Urinary bladder (tissue), 4 donors: ENCODE results near the gene DOHH. TPM values are rescaled to one million over a fixed set of nuclear protein-coding genes. Genes with fewer than 3 reads are reported as not detected.

Source experiments
- DNase-seq: peaks from one replicate; pipeline ENCODE4 v3.0.0-alpha.2; 2015; ENCODE audit errors: extremely low spot score
- H3K27ac ChIP-seq: one replicate; pipeline ENCODE4 v1.5.1; 2013; ENCODE audit warnings: low read depth, mild to moderate bottlenecking, moderate library complexity
- H3K36me3 ChIP-seq: one replicate; pipeline ENCODE4 v1.6.1; 2013; ENCODE audit warnings: mild to moderate bottlenecking, moderate library complexity; ENCODE audit not compliant: insufficient read depth
- H3K4me1 ChIP-seq: one replicate; pipeline ENCODE4 v1.6.1; 2013; ENCODE audit warnings: mild to moderate bottlenecking, moderate library complexity; ENCODE audit not compliant: insufficient read depth
- H3K4me3 ChIP-seq: one replicate; pipeline ENCODE4 v1.5.1; 2013; ENCODE audit warnings: low read depth, low read length
- WGBS: extraction: QIAGEN DNeasy Blood & Tissue Kit; methylation state at CpG from one replicate; pipeline ENCODE4 v1.1.7; 2013; 5-methylcytosine and 5-hydroxymethylcytosine counted together
- polyA plus RNA-seq: library from polyadenylated mRNA; stranded (reverse); fragments of 200-250 nt; gene quantifications from one replicate; pipeline ENCODE4 v1.2.3, GENCODE V29; 2013
- total RNA-seq: library from RNA; depleted of rRNA; stranded (reverse); fragments of >200 nt; gene quantifications from one replicate; pipeline ENCODE4 v1.2.3, GENCODE V29; 2014
- donor health status: healthy with polysubstance abuse.
- donor health status: healthy.

The DOHH gene
- total and polyA plus RNA-seq, 2 donors, result 2.9 to 18.3 TPM

DNA sequence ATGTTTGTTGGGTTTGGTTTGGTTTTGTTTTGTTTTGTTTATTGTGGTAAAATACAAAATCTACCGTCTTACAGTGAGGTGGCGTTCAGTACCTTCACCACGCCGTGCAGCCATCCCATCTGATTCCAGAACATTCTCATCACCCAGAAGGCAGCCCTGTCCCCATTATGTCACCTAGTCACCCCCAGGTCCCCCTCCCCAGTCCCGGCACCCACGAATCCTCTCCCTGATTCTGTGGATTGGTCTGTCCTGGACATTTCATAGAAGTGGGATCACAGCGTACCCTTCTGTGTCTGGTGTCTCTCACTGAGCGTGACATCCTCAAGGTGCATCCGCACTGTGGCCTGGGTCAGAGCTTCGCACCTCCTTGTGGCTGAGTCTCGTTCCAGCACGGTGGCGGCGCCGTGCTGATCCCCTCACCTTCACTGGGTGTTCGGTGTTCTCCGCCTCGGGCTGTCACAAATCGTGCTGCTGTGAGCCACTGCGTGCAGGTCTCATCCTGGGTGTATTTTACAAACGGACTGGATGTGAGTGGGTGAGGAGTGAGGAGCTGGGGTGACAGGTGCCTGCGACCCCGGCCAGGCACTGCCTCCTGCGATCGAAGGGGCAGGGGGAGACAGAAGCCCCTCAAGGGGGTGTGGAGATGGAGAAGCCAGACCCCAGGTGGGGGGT lies 37.9 kb upstream of the DOHH start:
- Histone ChIP-seq H3K4me3 (no peak overlapping the region), H3K4me1 (no peaks in the 10 kb centered on the region), H3K36me3 (no peaks in the 10 kb centered on the region), H3K27ac (no peak overlapping the region)
- WGBS, result 81% methylated on average over 25 of the region's 25 CpGs
- DNase-seq, result no peak

GRCh38 chr19:3537438-3538240 lies 37.2 kb upstream of the DOHH start:
- WGBS, result 83% methylated on average over 22 of the region's 22 CpGs
- no peak for DNase-seq
- Histone ChIP-seq H3K4me1 (no peaks in the 10 kb centered on the region), H3K27ac (no peak overlapping the region), H3K36me3 (no peaks in the 10 kb centered on the region), H3K4me3 (no peak overlapping the region)

GRCh38 chr19:3537101-3537437 lies 36.6 kb upstream of the DOHH start:
- DNase-seq, result no peak
- H3K36me3 ChIP-seq, result peaks cover under 1% of the 10 kb centered on the region
- H3K4me1 ChIP-seq, result no peaks in the 10 kb centered on the region
- no peak overlapping the region for H3K27ac ChIP-seq
- H3K4me3 ChIP-seq, result no peak overlapping the region
- WGBS, result 67% methylated on average over 13 of the region's 13 CpGs

GRCh38 chr19:3536429-3537100 lies 36.1 kb upstream of the DOHH start:
- Histone ChIP-seq H3K4me1 (no peaks in the 10 kb centered on the region), H3K27ac (no peak overlapping the region), H3K4me3 (no peak overlapping the region), H3K36me3 (peaks cover 5% of the 10 kb centered on the region)
- no peak for DNase-seq
- WGBS, result 67% methylated on average over 27 of the region's 27 CpGs

DNA sequence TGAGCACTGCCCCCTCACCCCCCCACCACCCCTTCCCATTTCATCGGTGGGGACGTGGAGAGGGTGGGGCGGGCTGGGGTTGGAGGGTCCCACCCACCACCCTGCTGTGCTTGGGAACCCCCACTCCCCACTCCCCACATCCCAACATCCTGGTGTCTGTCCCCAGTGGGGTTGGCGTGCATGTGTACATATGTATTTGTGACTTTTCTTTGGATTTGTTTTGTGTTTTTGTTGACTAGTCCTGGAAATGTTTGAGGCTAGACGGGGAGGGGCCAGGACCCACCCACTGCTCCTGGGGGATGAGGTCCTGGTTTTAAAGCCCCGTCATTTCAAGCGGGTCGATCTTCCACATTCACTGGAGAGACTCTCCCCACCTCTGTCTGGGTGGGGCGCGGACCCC lies 35.5 kb upstream of the DOHH start:
- 84% methylated on average over 10 of the region's 10 CpGs for WGBS
- Histone ChIP-seq H3K4me1 (no peaks in the 10 kb centered on the region), H3K4me3 (no peak overlapping the region), H3K36me3 (peaks cover 7% of the 10 kb centered on the region), H3K27ac (no peak overlapping the region)
- DNase-seq, result no peak

DNA sequence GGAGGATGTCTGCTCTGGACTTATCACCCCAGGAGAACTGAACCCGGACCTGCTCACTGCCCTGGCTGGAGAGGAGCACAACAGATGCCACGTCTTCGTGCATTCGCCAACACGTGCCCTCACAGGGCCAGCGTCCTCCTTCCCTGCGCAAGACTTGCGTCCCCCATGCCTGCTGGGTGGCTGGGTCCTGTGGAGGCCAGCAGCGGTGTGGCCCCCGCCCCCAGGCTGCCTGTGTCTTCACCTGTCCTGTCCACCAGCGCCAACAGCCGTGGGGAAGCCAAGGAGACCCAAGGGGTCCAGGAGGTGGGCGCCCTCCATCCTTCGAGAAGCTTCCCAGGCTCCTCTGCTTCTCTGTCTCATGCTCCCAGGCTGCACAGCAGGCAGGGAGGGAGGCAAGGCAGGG lies 35.1 kb upstream of the DOHH start:
- Histone ChIP-seq H3K4me3 (no peak overlapping the region), H3K4me1 (no peaks in the 10 kb centered on the region), H3K36me3 (peaks cover 7% of the 10 kb centered on the region), H3K27ac (no peak overlapping the region)
- DNase-seq, result no peak
- 92% methylated on average over 14 of the region's 14 CpGs for WGBS

DNA sequence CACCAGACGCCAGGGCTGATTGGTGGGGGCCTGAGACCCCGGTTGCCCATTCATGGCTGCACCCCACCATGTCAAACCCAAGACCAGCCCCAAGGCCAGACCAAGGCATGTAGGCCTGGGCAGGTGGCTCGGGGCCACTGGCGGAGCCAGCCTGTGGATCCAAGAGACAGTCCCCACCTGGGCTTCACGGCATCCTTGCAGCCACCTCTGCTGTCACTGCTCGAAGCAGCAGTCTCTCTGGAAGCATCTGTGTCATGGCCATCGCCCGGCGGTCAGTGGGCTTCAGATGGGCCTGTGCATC lies 34.7 kb upstream of the DOHH start:
- 90% methylated on average over 9 of the region's 9 CpGs for WGBS
- no peak overlapping the region for H3K27ac ChIP-seq
- H3K36me3 ChIP-seq, result peaks cover 7% of the 10 kb centered on the region
- no peaks in the 10 kb centered on the region for H3K4me1 ChIP-seq
- no peak overlapping the region for H3K4me3 ChIP-seq
- no peak for DNase-seq

DNA sequence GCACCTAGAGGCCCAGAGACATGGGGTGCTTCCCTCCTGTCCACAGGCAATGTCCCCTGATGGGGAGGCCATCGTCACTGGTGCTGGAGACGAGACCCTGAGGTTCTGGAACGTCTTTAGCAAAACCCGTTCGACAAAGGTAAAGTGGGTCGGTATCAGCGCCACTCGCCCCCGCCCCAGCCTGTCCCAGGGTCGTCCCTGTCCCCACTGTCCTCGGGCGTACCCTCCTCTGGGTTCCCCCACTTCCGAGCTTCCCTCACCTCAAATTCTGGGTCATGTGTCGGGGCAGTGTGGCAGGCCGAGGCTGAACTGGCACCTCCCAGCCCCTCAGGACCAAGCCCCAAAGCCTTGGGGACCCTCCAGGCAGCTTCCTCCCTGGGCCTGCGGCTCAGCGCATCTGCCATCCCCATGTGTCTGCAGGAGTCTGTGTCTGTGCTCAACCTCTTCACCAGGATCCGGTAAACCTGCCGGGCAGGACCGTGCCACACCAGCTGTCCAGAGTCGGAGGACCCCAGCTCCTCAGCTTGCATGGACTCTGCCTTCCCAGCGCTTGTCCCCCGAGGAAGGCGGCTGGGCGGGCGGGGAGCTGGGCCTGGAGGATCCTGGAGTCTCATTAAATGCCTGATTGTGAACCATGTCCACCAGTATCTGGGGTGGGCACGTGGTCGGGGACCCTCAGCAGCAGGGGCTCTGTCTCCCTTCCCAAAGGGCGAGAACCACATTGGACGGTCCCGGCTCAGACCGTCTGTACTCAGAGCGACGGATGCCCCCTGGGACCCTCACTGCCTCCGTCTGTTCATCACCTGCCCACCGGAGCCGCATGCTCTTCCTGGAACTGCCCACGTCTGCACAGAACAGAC lies 34.1 kb upstream of the DOHH start:
- H3K4me3 ChIP-seq, result no peak overlapping the region
- DNase-seq, result no peak
- H3K27ac ChIP-seq, result no peak overlapping the region
- no peaks in the 10 kb centered on the region for H3K4me1 ChIP-seq
- 92% methylated on average over 38 of the region's 38 CpGs for WGBS
- H3K36me3 ChIP-seq, result peaks cover 7% of the 10 kb centered on the region

- WGBS, result 83% methylated on average over 12 of the region's 12 CpGs
- Histone ChIP-seq H3K4me3 (no peak overlapping the region), H3K36me3 (peaks cover 7% of the 10 kb centered on the region), H3K4me1 (no peaks in the 10 kb centered on the region), H3K27ac (no peak overlapping the region)
- no peak for DNase-seq
These were observed 33.2 kb upstream of the DOHH start for GRCh38 chr19:3533563-3534216.

DNA sequence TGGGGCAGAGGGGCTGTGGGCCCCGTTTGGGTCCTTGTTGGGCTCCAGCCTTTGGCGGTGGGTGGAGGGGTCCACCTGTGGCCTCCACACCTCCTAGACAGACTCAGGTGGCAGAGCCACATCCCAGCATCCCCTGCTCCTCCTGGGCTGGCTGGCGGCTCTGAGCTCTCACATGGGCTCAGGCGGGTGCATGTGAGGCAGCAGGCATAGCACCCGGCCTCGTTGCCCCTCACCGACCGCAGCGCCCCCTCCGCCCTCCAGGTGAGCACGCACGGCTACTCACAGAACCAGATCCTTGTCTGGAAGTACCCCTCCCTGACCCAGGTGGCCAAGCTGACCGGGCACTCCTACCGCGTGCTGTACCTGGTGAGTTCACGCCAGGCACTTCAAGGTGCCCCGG lies 32.6 kb upstream of the DOHH start:
- DNase-seq, result no peak
- 92% methylated on average over 17 of the region's 17 CpGs for WGBS
- Histone ChIP-seq H3K36me3 (peaks cover 7% of the 10 kb centered on the region), H3K27ac (no peak overlapping the region), H3K4me3 (no peak overlapping the region), H3K4me1 (no peaks in the 10 kb centered on the region)

DNA sequence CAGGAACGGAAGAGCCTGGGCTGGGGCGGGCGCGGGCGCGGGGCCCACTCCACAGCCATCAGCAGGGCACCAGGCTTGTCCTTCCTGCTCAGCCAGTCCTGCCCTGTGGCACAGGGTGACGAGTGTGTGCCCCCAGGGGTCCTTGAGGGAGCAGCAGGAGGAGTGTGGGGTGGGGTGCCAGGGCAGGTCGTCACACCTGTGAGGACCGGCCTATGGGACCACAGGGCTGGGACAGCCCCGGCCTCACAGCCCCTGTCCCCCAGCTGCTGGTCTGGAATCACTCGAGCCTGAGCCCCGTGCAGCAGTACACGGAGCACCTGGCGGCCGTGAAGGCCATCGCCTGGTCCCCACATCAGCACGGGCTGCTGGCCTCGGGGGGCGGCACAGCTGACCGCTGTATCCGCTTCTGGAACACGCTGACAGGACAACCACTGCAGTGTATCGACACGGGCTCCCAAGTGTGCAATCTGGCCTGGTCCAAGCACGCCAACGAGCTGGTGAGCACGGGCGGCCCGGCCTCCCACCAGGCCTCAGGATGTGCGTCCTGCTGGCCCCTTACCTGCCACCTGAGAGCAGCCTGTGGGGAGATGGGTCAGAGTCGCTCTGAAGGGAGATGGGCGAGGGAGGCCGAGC lies 31.8 kb upstream of the DOHH start:
- H3K36me3 ChIP-seq, result peaks cover 7% of the 10 kb centered on the region
- no peak overlapping the region for H3K4me3 ChIP-seq
- no peaks in the 10 kb centered on the region for H3K4me1 ChIP-seq
- 95% methylated on average over 33 of the region's 33 CpGs for WGBS
- no peak for DNase-seq
- no peak overlapping the region for H3K27ac ChIP-seq

DNA sequence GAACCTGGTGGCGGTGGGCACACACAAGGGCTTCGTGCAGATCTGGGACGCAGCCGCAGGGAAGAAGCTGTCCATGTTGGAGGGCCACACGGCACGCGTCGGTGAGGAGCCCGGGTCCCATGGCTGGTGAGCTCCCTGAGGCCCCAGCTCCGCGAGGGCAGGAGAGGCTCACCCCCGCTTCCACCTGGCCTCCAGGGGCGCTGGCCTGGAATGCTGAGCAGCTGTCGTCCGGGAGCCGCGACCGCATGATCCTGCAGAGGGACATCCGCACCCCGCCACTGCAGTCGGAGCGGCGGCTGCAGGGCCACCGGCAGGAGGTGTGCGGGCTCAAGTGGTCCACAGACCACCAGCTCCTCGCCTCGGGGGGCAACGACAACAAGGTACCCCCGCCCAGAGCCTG lies 31.2 kb upstream of the DOHH start:
- Histone ChIP-seq H3K27ac (no peak overlapping the region), H3K4me3 (no peak overlapping the region), H3K36me3 (peaks cover 7% of the 10 kb centered on the region), H3K4me1 (no peaks in the 10 kb centered on the region)
- WGBS, result 94% methylated on average over 29 of the region's 29 CpGs
- no peak for DNase-seq

GRCh38 chr19:3530389-3530788 lies 29.9 kb upstream of the DOHH start:
- Histone ChIP-seq H3K27ac (no peak overlapping the region), H3K36me3 (peaks cover 7% of the 10 kb centered on the region), H3K4me1 (no peaks in the 10 kb centered on the region), H3K4me3 (no peak overlapping the region)
- 98% methylated on average over 12 of the region's 12 CpGs for WGBS
- DNase-seq, result no peak
